Right lobe of liver (tissue), 4 donors: Measurements from ENCODE around the gene NEURL1.

ENCODE experiments used
- CTCF ChIP-seq, 4 donors: fragments of 200-600 bp in 3 of 4; fragments of 450-650 bp in 1 of 4; IDR thresholded peaks; one replicate each; pipeline versions ENCODE4 v1.5.1 to v1.8.0; 2016 to 2022; ENCODE audit warnings: antibody characterized with exemption in 4 of 4, mild to moderate bottlenecking in 2 of 4
- POLR2A ChIP-seq: fragments of 450-650 bp; IDR thresholded peaks from one replicate; pipeline ENCODE4 v1.6.1; 2017; ENCODE audit warnings: antibody characterized with exemption, mild to moderate bottlenecking
- donor health status: DM: no; HTN: no; CAD: no.
- donor health status: DM: no; HTN: no; CAD: no.
- donor health status: DM: no; HTN: yes; CAD: no.

GRCh38 chr10:103523683-103524082, 30.2 kb downstream of the NEURL1 start:
- TF ChIP-seq CTCF (IDR thresholded peaks at IDR 0.05): no peak
- no peak for TF ChIP-seq POLR2A
